Endothelial cell of umbilical vein (primary cell): ENCODE results near the gene VPS33B. TPM values are rescaled to one million over a fixed set of nuclear protein-coding genes. Genes with fewer than 3 reads are reported as not detected.

Source experiments
- BruUV-seq: library from RNA; stranded (reverse); fragments of 400-500 nt; replicated peaks from 2 replicates; lab custom pipeline; 2021; lab: Mats Ljungman, UMichigan
- CTCF ChIA-PET: fragments of 300-600, 350-600 bp; sonication (Branson Sonifier 250); formaldehyde crosslinking; loops from one replicate; lab custom pipeline; 2021; ENCODE audit warnings: antibody characterized with exemption, inconsistent platforms; lab: Charles Lee
- POLR2A ChIA-PET: fragments of 300-600, 350-600 bp; sonication (Branson Sonifier 250); formaldehyde crosslinking; loops from one replicate; lab custom pipeline; 2021; ENCODE audit warnings: antibody characterized with exemption, inconsistent platforms; lab: Charles Lee
- DNase-seq: peaks from one replicate; pipeline ENCODE4 v3.0.0-alpha.2; 2011; ENCODE audit warnings: low read depth, low spot score
- FAIRE-seq: peaks from 2 replicates; lab custom pipeline; 2011; peaks lifted over from hg19 to GRCh38; lab: Jason Lieb, UNC
- H2AFZ ChIP-seq: 2 replicates; pipeline ENCODE4 v1.6.0; 2012; ENCODE audit warnings: low read depth, low read length, control low read depth, inconsistent platforms
- H3K27ac ChIP-seq: 2 replicates; pipeline ENCODE4 v1.5.1; 2011; ENCODE audit warnings: low read depth, mild to moderate bottlenecking, control low read depth, low read length, moderate library complexity; ENCODE audit not compliant: insufficient read depth
- H3K27me3 ChIP-seq, 2 experiments: 2 replicates each; pipeline versions ENCODE4 v1.6.0 to v1.6.1; 2011; ENCODE audit warnings: low read length in 2 of 2, mixed read lengths in 1 of 2; ENCODE audit not compliant: control insufficient read depth in 2 of 2, insufficient read depth in 2 of 2
- H3K36me3 ChIP-seq, 2 experiments: 2 replicates in 1 of 2; 3 replicates in 1 of 2; pipeline ENCODE4 v1.5.1; 2011; ENCODE audit warnings: low read length in 2 of 2, mild to moderate bottlenecking in 1 of 2, moderate library complexity in 1 of 2; ENCODE audit not compliant: control insufficient read depth in 2 of 2, insufficient read depth in 2 of 2; ENCODE audit errors: extremely low read depth in 1 of 2
- H3K4me1 ChIP-seq: 3 replicates; pipeline ENCODE4 v1.5.1; 2011; ENCODE audit warnings: mild to moderate bottlenecking, low read length; ENCODE audit not compliant: control insufficient read depth, insufficient read depth; ENCODE audit errors: extremely low read depth
- H3K4me2 ChIP-seq: 2 replicates; pipeline ENCODE4 v1.6.1; 2011; ENCODE audit warnings: low read length, control low read depth, mixed read lengths; ENCODE audit not compliant: insufficient read depth
- H3K4me3 ChIP-seq, 3 experiments: fragments of 200-600 bp in 1 of 3; sonication (generic), shearing (Covaris generic) in 1 of 3; replicated peaks in 1 of 3; 2 replicates each; pipeline ENCODE4 v1.5.1; 2011 to 2016; ENCODE audit warnings: control low read depth in 3 of 3, low read length in 3 of 3, mild to moderate bottlenecking in 2 of 3, inconsistent platforms in 1 of 3, low read depth in 1 of 3, moderate library complexity in 1 of 3; ENCODE audit not compliant: insufficient read depth in 1 of 3
- H3K79me2 ChIP-seq: 2 replicates; pipeline ENCODE4 v1.6.0; 2012; ENCODE audit warnings: low read length, inconsistent platforms; ENCODE audit not compliant: control insufficient read depth, insufficient read depth
- H3K9ac ChIP-seq: replicated peaks from 2 replicates; pipeline ENCODE3; 2011; ENCODE audit warnings: low read length, control low read depth; ENCODE audit not compliant: insufficient read depth; ENCODE audit errors: extremely low read depth
- H3K9me1 ChIP-seq: replicated peaks from 3 replicates; pipeline ENCODE4 v1.6.0; 2011; ENCODE audit warnings: mild to moderate bottlenecking, low read length; ENCODE audit not compliant: control insufficient read depth, insufficient read depth; ENCODE audit errors: extremely low read depth
- H3K9me3 ChIP-seq: replicated peaks from 2 replicates; pipeline ENCODE4 v1.5.1; 2012; ENCODE audit warnings: low read length, inconsistent platforms; ENCODE audit not compliant: control insufficient read depth, insufficient read depth
- H4K20me1 ChIP-seq: replicated peaks from 2 replicates; pipeline ENCODE3; 2011; ENCODE audit warnings: mild to moderate bottlenecking, low read length; ENCODE audit not compliant: control insufficient read depth, insufficient read depth; ENCODE audit errors: extremely low read depth
- EZH2 ChIP-seq: IDR thresholded peaks from 2 replicates; pipeline ENCODE4 v1.6.1; 2012; ENCODE audit warnings: borderline replicate concordance, low read depth, mild to moderate bottlenecking, moderate library complexity, low read length, inconsistent platforms; ENCODE audit not compliant: severe bottlenecking
- GATA2 ChIP-seq: IDR thresholded peaks from 2 replicates; pipeline ENCODE4 v1.7.0; 2011; ENCODE audit warnings: low read depth, mild to moderate bottlenecking, moderate library complexity, mixed read lengths, low read length; ENCODE audit not compliant: insufficient read length, insufficient read depth
- POLR2A ChIP-seq: IDR thresholded peaks from 2 replicates; pipeline ENCODE4 v1.6.1; 2012; ENCODE audit warnings: low read depth, mild to moderate bottlenecking, control low read depth, low read length
- dilution Hi-C: fragments of 300-500 bp; cut with MboI; formaldehyde crosslinking; loops from one replicate; pipeline ENCODE4 v1.15.0; 2019; ENCODE audit warnings: low sequenced_read_pairs; ENCODE audit not compliant: extremely low pct_ligation_motif_present
- intact Hi-C: fragments of 100-400 bp; cut with micrococcal nuclease; formaldehyde crosslinking; loops from one replicate; pipeline ENCODE4 v1.10.0; 2022
- polyA plus RNA-seq, 4 experiments: library from polyadenylated mRNA; depleted of rRNA in 3 of 4; stranded (reverse) in 3 of 4; unstranded in 1 of 4; fragments of >200 nt; gene quantifications; 2 replicates each; pipeline versions ENCODE4 v1.2.1 to v1.2.3, GENCODE V29; 2011 to 2012; ENCODE audit warnings: missing spikeins in 1 of 4
- total RNA-seq: library from RNA; stranded (reverse); gene quantifications from 2 replicates; pipeline ENCODE4 v1.2.3, GENCODE V29; 2021
- TF ChIP-seq, protein P1 (sequence below): IDR thresholded peaks from 2 replicates; pipeline ENCODE4 v1.6.1; 2011; ENCODE audit not compliant: insufficient read depth, insufficient read length

Gene VPS33B
- total and polyA plus RNA-seq, 2 donors (not counting 3 experiments of a cell fraction or from before 2014, with no cell fraction given): 11.8 to 14.2 TPM

DNA sequence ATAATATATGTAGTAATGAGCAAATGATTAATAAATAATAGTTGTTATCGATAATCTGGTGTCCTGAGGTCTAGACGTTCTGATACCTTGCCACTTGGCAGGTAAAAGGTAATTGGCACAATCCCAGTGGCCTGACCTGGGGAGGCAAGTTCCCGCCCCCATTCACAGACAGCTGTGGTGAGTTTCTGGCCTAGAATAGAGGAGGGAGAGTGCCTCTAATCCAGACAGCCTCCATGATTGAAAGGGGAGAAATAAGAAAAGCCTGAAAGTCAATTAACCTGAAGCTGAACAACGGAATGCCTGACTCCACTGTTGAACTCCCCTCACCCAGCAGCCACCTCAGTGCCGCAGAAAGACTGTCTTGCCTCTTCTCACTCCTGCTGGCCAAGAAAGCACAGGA lies 39.6 kb upstream of the VPS33B start:
- Histone ChIP-seq H2AFZ (no peak overlapping the region), H3K36me3 (no peaks in the 10 kb centered on the region), H3K27ac (no peak overlapping the region), H3K79me2 (no peaks in the 10 kb centered on the region), H3K27me3 (peaks cover 4 to 5% of the 10 kb centered on the region in 2 experiments), H4K20me1 (no peaks in the 10 kb centered on the region), H3K4me2 (no peak overlapping the region), H3K9me1 (no peaks in the 10 kb centered on the region), H3K9me3 (no peaks in the 10 kb centered on the region), H3K4me3 (no peak overlapping the region), H3K4me1 (no peaks in the 10 kb centered on the region), H3K9ac (no peak overlapping the region)
- TF ChIP-seq EZH2 (no peak), GATA2 (no peak)
- FAIRE-seq: no peak
- intact Hi-C loops: no loop called here
- POLR2A ChIA-PET: no interaction called here
- dilution Hi-C loops: no loop called here
- DNase-seq: no peak
- no TSS peak for BruUV-seq
- CTCF ChIA-PET: interaction anchor here (1.0 kb wide), 1 partner anchor 210 kb away, joined by 3 read pairs; no protein-coding TSS in a partner anchor

DNA sequence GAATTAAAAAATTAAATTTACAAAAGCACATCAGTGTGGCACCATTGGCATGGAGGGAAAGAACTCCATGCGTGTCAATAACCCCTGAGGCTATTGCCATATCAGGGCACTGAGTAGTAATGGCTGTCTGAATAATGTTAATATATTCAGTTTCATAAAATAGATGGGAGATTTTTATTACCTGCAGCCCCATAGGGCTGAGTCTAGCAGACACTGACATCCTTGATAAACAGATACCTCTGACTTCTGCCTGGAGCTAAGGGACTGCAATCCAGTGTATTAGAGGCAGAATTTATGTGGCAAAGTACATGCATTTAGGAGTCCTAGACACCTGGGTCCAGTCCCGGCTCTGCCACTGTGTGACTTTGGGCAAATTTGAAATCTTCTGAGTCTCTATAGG lies 38.8 kb upstream of the VPS33B start:
- H3K9me1 ChIP-seq: no peaks in the 10 kb centered on the region
- intact Hi-C loops: no loop called here
- FAIRE-seq (no peak), DNase-seq (no peak)
- TF ChIP-seq POLR2A: no peak
- TF ChIP-seq, protein P1, sequence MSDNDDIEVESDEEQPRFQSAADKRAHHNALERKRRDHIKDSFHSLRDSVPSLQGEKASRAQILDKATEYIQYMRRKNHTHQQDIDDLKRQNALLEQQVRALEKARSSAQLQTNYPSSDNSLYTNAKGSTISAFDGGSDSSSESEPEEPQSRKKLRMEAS: no peak
- no peaks in the 10 kb centered on the region for H4K20me1 ChIP-seq
- H3K9ac ChIP-seq: no peak overlapping the region
- no peaks in the 10 kb centered on the region for H3K9me3 ChIP-seq
- no peak overlapping the region for H3K4me2 ChIP-seq
- POLR2A ChIA-PET: no interaction called here
- H3K4me1 ChIP-seq: no peaks in the 10 kb centered on the region
- H3K36me3 ChIP-seq: no peaks in the 10 kb centered on the region
- no peak overlapping the region for H3K4me3 ChIP-seq
- dilution Hi-C loops: no loop called here
- no peak overlapping the region for H3K27ac ChIP-seq
- CTCF ChIA-PET: no interaction called here
- H3K79me2 ChIP-seq: no peaks in the 10 kb centered on the region
- no peak overlapping the region for H2AFZ ChIP-seq
- peaks cover 5 to 8% of the 10 kb centered on the region in 2 experiments for H3K27me3 ChIP-seq
- no TSS peak for BruUV-seq
